Measurements from ENCODE around the gene B9D1. TPM values are rescaled to one million over a fixed set of nuclear protein-coding genes. Genes with fewer than 3 reads are reported as not detected.

The B9D1 gene
- total and polyA plus RNA-seq, 2 experiments from 2014 or later, result 29.6 to 30.8 TPM

DNA sequence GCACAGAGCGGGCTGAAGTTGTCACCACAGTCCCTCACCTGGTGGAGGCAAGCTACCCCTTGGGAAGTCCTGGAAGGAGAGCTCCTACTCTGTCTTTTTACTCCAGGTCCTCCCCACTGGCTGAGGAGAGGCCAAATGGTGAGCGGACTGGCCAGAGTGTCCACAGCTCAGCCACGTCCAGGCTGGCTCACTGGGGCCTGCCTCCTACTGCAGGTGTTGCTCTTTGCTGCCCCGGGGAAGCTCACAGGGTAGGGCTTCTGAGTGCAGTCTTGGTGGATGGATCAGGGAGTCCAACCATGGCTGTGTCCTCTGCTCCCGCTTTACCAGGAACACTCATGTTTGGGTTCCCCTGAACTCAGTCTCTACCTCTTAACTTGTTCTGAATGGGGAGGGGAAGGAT is 2.7 kb downstream of the B9D1 start:
- no peak overlapping the region for H3K4me2 ChIP-seq
- peaks cover 12% of the 10 kb centered on the region for H3K4me1 ChIP-seq (ENCODE audit: insufficient read depth)
- 100% methylated on average over 5 of the region's 5 CpGs for WGBS (ENCODE audit: low lambda C conversion rate, missing lambda C conversion rate)
- H2AFZ ChIP-seq, result no peak overlapping the region
- peaks cover 7% of the 10 kb centered on the region for H3K79me2 ChIP-seq
- no peaks in the 10 kb centered on the region for H3K9me3 ChIP-seq (ENCODE audit: low read depth)
- H3K4me3 ChIP-seq, result no peak overlapping the region
- DNase-seq (ENCODE audit: low spot score), result no peak
- H3K27me3 ChIP-seq, result no peaks in the 10 kb centered on the region
- no peak overlapping the region for H3K27ac ChIP-seq
- H4K20me1 ChIP-seq (ENCODE audit: insufficient read depth, poor library complexity, severe bottlenecking), result no peaks in the 10 kb centered on the region
- no peaks in the 10 kb centered on the region for H3K36me3 ChIP-seq (replicated peaks; ENCODE audit: insufficient read depth, low read depth)
- TF ChIP-seq EZH2phosphoT487 (IDR thresholded peaks at IDR 0.05; ENCODE audit: low read depth, severe bottlenecking, unreplicated experiment) (no peak), EZH2 (IDR thresholded peaks at IDR 0.05; ENCODE audit: borderline replicate concordance) (no peak)
- TF ChIP-seq, protein P1, sequence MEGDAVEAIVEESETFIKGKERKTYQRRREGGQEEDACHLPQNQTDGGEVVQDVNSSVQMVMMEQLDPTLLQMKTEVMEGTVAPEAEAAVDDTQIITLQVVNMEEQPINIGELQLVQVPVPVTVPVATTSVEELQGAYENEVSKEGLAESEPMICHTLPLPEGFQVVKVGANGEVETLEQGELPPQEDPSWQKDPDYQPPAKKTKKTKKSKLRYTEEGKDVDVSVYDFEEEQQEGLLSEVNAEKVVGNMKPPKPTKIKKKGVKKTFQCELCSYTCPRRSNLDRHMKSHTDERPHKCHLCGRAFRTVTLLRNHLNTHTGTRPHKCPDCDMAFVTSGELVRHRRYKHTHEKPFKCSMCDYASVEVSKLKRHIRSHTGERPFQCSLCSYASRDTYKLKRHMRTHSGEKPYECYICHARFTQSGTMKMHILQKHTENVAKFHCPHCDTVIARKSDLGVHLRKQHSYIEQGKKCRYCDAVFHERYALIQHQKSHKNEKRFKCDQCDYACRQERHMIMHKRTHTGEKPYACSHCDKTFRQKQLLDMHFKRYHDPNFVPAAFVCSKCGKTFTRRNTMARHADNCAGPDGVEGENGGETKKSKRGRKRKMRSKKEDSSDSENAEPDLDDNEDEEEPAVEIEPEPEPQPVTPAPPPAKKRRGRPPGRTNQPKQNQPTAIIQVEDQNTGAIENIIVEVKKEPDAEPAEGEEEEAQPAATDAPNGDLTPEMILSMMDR (IDR thresholded peaks at IDR 0.05; ENCODE audit: poor library complexity), result no peak
- no peaks in the 10 kb centered on the region for H3K9me2 ChIP-seq (replicated peaks; ENCODE audit: insufficient read depth)

DNA sequence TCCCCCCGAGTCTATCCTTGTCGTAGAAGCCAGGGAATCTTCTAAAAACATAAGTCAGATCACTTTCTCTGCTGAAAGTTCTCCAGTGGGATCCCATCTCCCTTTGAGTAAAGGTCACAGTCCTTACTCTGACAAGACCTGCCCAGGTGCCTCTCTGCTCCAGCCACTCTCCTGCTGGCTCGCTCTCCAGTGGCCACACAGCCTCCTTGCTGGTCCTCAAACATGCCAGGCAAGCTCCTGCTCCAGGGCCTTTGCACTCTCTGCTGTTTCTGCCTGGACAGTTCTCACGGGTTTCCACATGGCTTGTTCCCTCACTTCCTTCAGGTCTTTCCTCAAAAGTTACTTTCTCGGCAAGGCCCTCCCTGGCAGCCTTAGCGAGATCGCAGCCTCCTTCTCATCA is 3.4 kb downstream of the B9D1 start:
- Histone ChIP-seq H3K9me2 (replicated peaks; ENCODE audit: insufficient read depth) (no peaks in the 10 kb centered on the region), H4K20me1 (ENCODE audit: insufficient read depth, poor library complexity, severe bottlenecking) (no peaks in the 10 kb centered on the region), H2AFZ (no peak overlapping the region), H3K79me2 (peaks cover 7% of the 10 kb centered on the region), H3K4me1 (ENCODE audit: insufficient read depth) (peaks cover 12% of the 10 kb centered on the region), H3K27me3 (no peaks in the 10 kb centered on the region), H3K27ac (no peak overlapping the region), H3K4me3 (no peak overlapping the region), H3K36me3 (replicated peaks; ENCODE audit: insufficient read depth, low read depth) (no peaks in the 10 kb centered on the region), H3K4me2 (no peak overlapping the region), H3K9me3 (ENCODE audit: low read depth) (no peaks in the 10 kb centered on the region)
- no peak for DNase-seq (ENCODE audit: low spot score)
- WGBS (ENCODE audit: low lambda C conversion rate, missing lambda C conversion rate), result 91% methylated on average over 7 of the region's 7 CpGs
- TF ChIP-seq, protein P1 (IDR thresholded peaks at IDR 0.05; ENCODE audit: poor library complexity), result no peak
- TF ChIP-seq EZH2phosphoT487 (IDR thresholded peaks at IDR 0.05; ENCODE audit: low read depth, severe bottlenecking, unreplicated experiment), result no peak
- TF ChIP-seq EZH2 (IDR thresholded peaks at IDR 0.05; ENCODE audit: borderline replicate concordance), result no peak

DNA sequence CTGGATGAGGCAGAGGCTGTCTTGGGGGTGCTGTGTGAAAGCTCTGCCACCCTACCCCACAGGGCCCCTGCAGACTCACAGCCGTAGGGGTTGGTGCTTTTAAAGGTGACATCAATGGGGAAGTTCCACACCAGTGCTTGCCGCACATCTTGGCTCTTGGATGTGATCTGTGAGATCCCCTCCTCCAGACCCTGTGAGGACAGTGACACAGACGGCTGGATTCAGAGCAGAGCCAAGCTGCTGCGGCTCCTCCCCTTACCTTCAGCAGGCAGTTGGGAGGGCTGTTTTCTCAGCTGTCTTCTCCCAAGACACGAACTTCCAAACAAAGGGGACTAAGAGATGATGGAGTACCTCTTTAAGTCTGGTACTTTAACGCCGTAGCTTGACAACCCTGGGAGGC is 4.8 kb downstream of the B9D1 start:
- peaks cover 7% of the 10 kb centered on the region for H3K79me2 ChIP-seq
- H3K4me3 ChIP-seq, result no peak overlapping the region
- DNase-seq (ENCODE audit: low spot score), result no peak
- H2AFZ ChIP-seq, result no peak overlapping the region
- no peaks in the 10 kb centered on the region for H4K20me1 ChIP-seq (ENCODE audit: insufficient read depth, poor library complexity, severe bottlenecking)
- no peaks in the 10 kb centered on the region for H3K27me3 ChIP-seq
- no peaks in the 10 kb centered on the region for H3K9me3 ChIP-seq (ENCODE audit: low read depth)
- TF ChIP-seq EZH2phosphoT487 (IDR thresholded peaks at IDR 0.05; ENCODE audit: low read depth, severe bottlenecking, unreplicated experiment), result no peak
- TF ChIP-seq EZH2 (IDR thresholded peaks at IDR 0.05; ENCODE audit: borderline replicate concordance), result no peak
- TF ChIP-seq, protein P1 (IDR thresholded peaks at IDR 0.05; ENCODE audit: poor library complexity), result no peak
- no peak overlapping the region for H3K4me2 ChIP-seq
- no peaks in the 10 kb centered on the region for H3K9me2 ChIP-seq (replicated peaks; ENCODE audit: insufficient read depth)
- H3K36me3 ChIP-seq (replicated peaks; ENCODE audit: insufficient read depth, low read depth), result no peaks in the 10 kb centered on the region
- H3K4me1 ChIP-seq (ENCODE audit: insufficient read depth), result peaks cover 5% of the 10 kb centered on the region
- 82% methylated on average over 7 of the region's 7 CpGs for WGBS (ENCODE audit: low lambda C conversion rate, missing lambda C conversion rate)
- H3K27ac ChIP-seq, result no peak overlapping the region

DNA sequence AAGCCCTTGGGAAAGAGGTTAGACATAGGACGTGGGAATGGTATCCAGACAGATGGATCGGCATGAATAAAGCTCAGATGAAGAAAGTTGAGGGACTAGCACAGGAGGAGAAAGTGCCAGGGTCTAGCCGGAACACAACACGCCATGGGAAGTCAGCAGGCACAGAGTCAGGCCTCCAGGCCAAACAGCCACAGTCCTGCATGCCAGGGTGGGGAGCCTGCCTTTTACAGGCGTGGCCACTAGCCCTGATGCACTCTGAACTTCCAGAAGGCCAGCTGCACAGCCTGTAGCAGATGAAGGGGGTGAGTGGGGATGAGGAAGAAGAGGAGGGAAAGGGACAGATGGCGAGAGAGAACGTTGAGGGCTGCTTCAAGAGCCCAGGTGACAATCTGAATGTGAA is 5.2 kb downstream of the B9D1 start:
- TF ChIP-seq EZH2phosphoT487 (IDR thresholded peaks at IDR 0.05; ENCODE audit: low read depth, severe bottlenecking, unreplicated experiment), result no peak
- no peak for TF ChIP-seq EZH2 (IDR thresholded peaks at IDR 0.05; ENCODE audit: borderline replicate concordance)
- TF ChIP-seq, protein P1 (IDR thresholded peaks at IDR 0.05; ENCODE audit: poor library complexity), result no peak
- WGBS (ENCODE audit: low lambda C conversion rate, missing lambda C conversion rate), result 96% methylated on average over 7 of the region's 7 CpGs
- no peak overlapping the region for H2AFZ ChIP-seq

More for the DNA sequence above, 5.2 kb downstream of the B9D1 start:
- H3K4me3 ChIP-seq, result no peak overlapping the region
- no peaks in the 10 kb centered on the region for H3K27me3 ChIP-seq
- DNase-seq (ENCODE audit: low spot score), result no peak
- H3K4me2 ChIP-seq, result no peak overlapping the region
- no peaks in the 10 kb centered on the region for H4K20me1 ChIP-seq (ENCODE audit: insufficient read depth, poor library complexity, severe bottlenecking)
- peaks cover 5% of the 10 kb centered on the region for H3K4me1 ChIP-seq (ENCODE audit: insufficient read depth)
- H3K79me2 ChIP-seq, result peaks cover 7% of the 10 kb centered on the region
- H3K36me3 ChIP-seq (replicated peaks; ENCODE audit: insufficient read depth, low read depth), result no peaks in the 10 kb centered on the region
- H3K27ac ChIP-seq, result no peak overlapping the region
- no peaks in the 10 kb centered on the region for H3K9me3 ChIP-seq (ENCODE audit: low read depth)
- no peaks in the 10 kb centered on the region for H3K9me2 ChIP-seq (replicated peaks; ENCODE audit: insufficient read depth)
